Naive thymus-derived CD4-positive, alpha-beta T cell (primary cell): ENCODE measurements around the gene AOPEP. TPM values are rescaled to one million over a fixed set of nuclear protein-coding genes. Genes with fewer than 3 reads are reported as not detected.

Source experiments
- ATAC-seq: fragments of 150-1000 bp; cut with Tn5 transposase; 2 replicates; pipeline ENCODE4 v1.10.0; 2021; ENCODE audit warnings: mild to moderate bottlenecking, moderate library complexity
- CTCF ChIA-PET: fragments of 350-600 bp; sonication (Branson Sonifier 250); formaldehyde crosslinking; loops from one replicate; lab custom pipeline; 2021; ENCODE audit warnings: antibody characterized with exemption; lab: Charles Lee
- POLR2A ChIA-PET: fragments of 350-600 bp; sonication (Branson Sonifier 250); formaldehyde crosslinking; loops from one replicate; lab custom pipeline; 2021; ENCODE audit warnings: antibody characterized with exemption, inconsistent platforms; lab: Charles Lee
- DNase-seq, 9 donors: peaks; one replicate each; pipeline versions ENCODE4 v3.0.0 to v3.0.0-alpha.2; 2020 to 2022; ENCODE audit warnings: mixed read lengths in 1 of 9
- H3K27ac ChIP-seq: one replicate; pipeline ENCODE4 v1.7.0; 2013; ENCODE audit warnings: mild to moderate bottlenecking, low read depth, low read length, moderate library complexity
- H3K27me3 ChIP-seq, 2 donors: one replicate each; pipeline ENCODE4 v1.7.0; 2013; ENCODE audit warnings: low read length in 2 of 2, mild to moderate bottlenecking in 2 of 2, moderate library complexity in 2 of 2; ENCODE audit not compliant: control insufficient read depth in 2 of 2, insufficient read depth in 2 of 2
- H3K36me3 ChIP-seq, 3 experiments: 1 replicate in 2 of 3; 2 replicates in 1 of 3; pipeline ENCODE4 v1.7.0; 2013; ENCODE audit warnings: low read length in 3 of 3, mild to moderate bottlenecking in 3 of 3, moderate library complexity in 1 of 3; ENCODE audit not compliant: insufficient read depth in 3 of 3, control insufficient read depth in 2 of 3
- H3K4me1 ChIP-seq, 2 donors: one replicate each; pipeline ENCODE4 v1.7.0; 2013; ENCODE audit warnings: low read length in 2 of 2, mild to moderate bottlenecking in 2 of 2, moderate library complexity in 1 of 2; ENCODE audit not compliant: control insufficient read depth in 2 of 2, insufficient read depth in 2 of 2
- H3K4me3 ChIP-seq: 2 replicates; pipeline ENCODE4 v1.7.0; 2013; ENCODE audit warnings: mild to moderate bottlenecking, low read length
- H3K9me3 ChIP-seq, 3 experiments: 1 replicate in 2 of 3; 2 replicates in 1 of 3; pipeline ENCODE4 v1.7.0; 2013; ENCODE audit warnings: low read length in 3 of 3; ENCODE audit not compliant: control insufficient read depth in 2 of 3
- H3K27ac Mint-ChIP-seq, 9 donors: one replicate each; pipeline ENCODE4 v1.8.0; 2020 to 2022; ENCODE audit warnings: mixed read lengths in 9 of 9, mild to moderate bottlenecking in 8 of 9, moderate library complexity in 5 of 9, inconsistent platforms in 2 of 9
- H3K27me3 Mint-ChIP-seq, 5 donors: one replicate each; pipeline ENCODE4 v1.8.0; 2021 to 2022; ENCODE audit warnings: mixed read lengths in 5 of 5, mild to moderate bottlenecking in 1 of 5
- H3K36me3 Mint-ChIP-seq, 5 donors: one replicate each; pipeline ENCODE4 v1.8.0; 2020 to 2022; ENCODE audit warnings: mixed read lengths in 5 of 5, mild to moderate bottlenecking in 3 of 5, inconsistent platforms in 1 of 5
- H3K4me1 Mint-ChIP-seq, 7 donors: one replicate each; pipeline ENCODE4 v1.8.0; 2020 to 2022; ENCODE audit warnings: mixed read lengths in 7 of 7, mild to moderate bottlenecking in 3 of 7, inconsistent platforms in 1 of 7
- H3K4me3 Mint-ChIP-seq, 10 donors: one replicate each; pipeline ENCODE4 v1.8.0; 2020 to 2022; ENCODE audit warnings: mild to moderate bottlenecking in 10 of 10, mixed read lengths in 10 of 10, moderate library complexity in 6 of 10, inconsistent platforms in 2 of 10
- H3K9me3 Mint-ChIP-seq, 11 donors: one replicate each; pipeline ENCODE4 v1.8.0; 2020 to 2022; ENCODE audit warnings: mixed read lengths in 11 of 11, mild to moderate bottlenecking in 4 of 11, inconsistent platforms in 1 of 11, moderate library complexity in 1 of 11
- intact Hi-C, 2 donors: fragments of 100-400 bp; cut with micrococcal nuclease; formaldehyde crosslinking; loops; one replicate each; pipeline ENCODE4 v1.15.1; 2023
- polyA plus RNA-seq, 2 donors: library from polyadenylated mRNA; unstranded; fragments of 300-500 nt; fragmentation: Illumina TruSeq; gene quantifications; one replicate each; pipeline ENCODE4 v1.2.3, GENCODE V29; 2021
- total RNA-seq, 6 experiments: library from RNA in 5 of 6; stranded (reverse) in 5 of 6; gene quantifications; 1 replicate in 5 of 6; 2 replicates in 1 of 6; pipeline ENCODE4 v1.2.3 and lab custom pipeline; 2021 to 2026

AOPEP gene
- total RNA-seq, result 10 to 100 TPM; 11.0 to 19.0 (median 14.9) TPM
- 1 to 10 TPM; 5.7 to 6.0 TPM for polyA plus RNA-seq
- 11.8 reads per million, percentile 39 among the genes with 10 or more reads in this experiment for total RNA-seq (lab: John Stamatoyannopoulos, UW)

DNA sequence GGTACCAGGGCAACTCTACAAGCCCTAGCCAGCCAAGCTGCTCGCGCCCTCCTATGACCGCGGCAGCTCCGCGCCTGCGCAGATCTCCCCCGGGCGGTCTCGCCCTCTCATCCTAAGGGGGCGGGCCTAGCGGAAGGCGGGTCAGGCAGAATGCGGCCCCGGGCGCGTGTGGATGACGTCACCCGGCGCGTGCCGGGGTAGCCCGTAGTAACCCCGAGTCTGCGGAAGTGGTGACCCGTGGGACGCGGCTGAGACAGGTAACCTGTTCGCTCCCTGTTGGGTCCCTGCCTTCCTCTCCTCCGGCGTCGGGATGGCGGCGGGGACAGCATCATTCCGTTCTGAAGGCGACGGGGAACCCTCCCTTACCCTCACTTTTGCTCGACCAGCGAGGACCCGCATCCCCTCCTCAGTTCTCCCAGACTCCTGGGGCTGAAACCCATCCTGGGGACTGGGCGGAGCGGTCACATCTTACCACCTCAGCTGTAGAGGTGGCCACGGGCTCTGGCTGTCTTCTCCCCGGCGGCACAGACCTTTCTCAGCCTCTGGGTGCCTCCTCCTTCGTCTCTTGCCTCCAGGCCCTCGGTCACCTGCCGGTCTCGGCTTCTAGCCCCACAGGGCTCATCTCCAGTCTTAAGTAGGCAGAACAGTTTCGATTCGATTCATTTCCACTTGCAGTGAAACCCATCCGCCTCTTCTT is at the start of gene AOPEP:
Gene AOPEP, plus strand, starts transcription at position 205 of the 697 bp plus-strand sequence. CDS start 33,085 bp downstream, outside the sequence.
- ATAC-seq (peak; percentile 99), DNase-seq (peak; percentile 98 to 100 (median 99))
- Histone ChIP-seq H3K36me3 (no peaks in the 10 kb centered on the region), H3K4me1 (peaks cover 7% of the 10 kb centered on the region in 2 donors), H3K27ac (peak within 1 kb of the TSS; percentile 82), H3K4me3 (peak within 1 kb of the TSS; percentile 92), H3K9me3 (no peaks in the 10 kb centered on the region), H3K27me3 (no peaks in the 10 kb centered on the region)
- H3K9me3 Mint-ChIP-seq, result peaks cover 0 to 4% (median 0%) of the 10 kb centered on the region in 11 donors
- H3K36me3 Mint-ChIP-seq, result no peaks in the 10 kb centered on the region
- intact Hi-C loops, result loop anchor here (1.0 to 10.0 kb wide), 16 partner anchors 44 to 1962 kb away; partner anchors contain the start of genes ZNF169 (in 2 of the 2), BICD2 (in 1 of the 2), ERCC6L2 (in 1 of the 2) and FANCC (in 1 of the 2)
- POLR2A ChIA-PET, result interaction anchor here (0.6 to 2.0 kb wide), 6 partner anchors 8 to 138 kb away, joined by 3 to 10 read pairs (median 3); no protein-coding TSS in a partner anchor
- H3K27me3 Mint-ChIP-seq, result peaks cover 0 to 2% (median 0%) of the 10 kb centered on the region in 5 donors
- peak within 1 kb of the TSS; percentile 88 to 100 (median 98) for H3K4me3 Mint-ChIP-seq
- peaks cover 7 to 24% (median 19%) of the 10 kb centered on the region in 7 donors for H3K4me1 Mint-ChIP-seq
- H3K27ac Mint-ChIP-seq, result peak within 1 kb of the TSS; percentile 92 to 100 (median 98)
- CTCF ChIA-PET, result interaction anchor here (1.1 kb wide), 1 partner anchor 58 kb away, joined by 3 read pairs; no protein-coding TSS in a partner anchor

GRCh38 chr9:94677929-94678328 is 48.6 kb upstream of the AOPEP start:
- DNase-seq (no peak), ATAC-seq (no peak)
- Histone ChIP-seq H3K4me1 (no peaks in the 10 kb centered on the region), H3K27me3 (no peaks in the 10 kb centered on the region), H3K9me3 (no peaks in the 10 kb centered on the region), H3K4me3 (no peak overlapping the region), H3K27ac (no peak overlapping the region), H3K36me3 (no peaks in the 10 kb centered on the region)
- H3K27me3 Mint-ChIP-seq, result peaks cover 0 to 44% (median 13%) of the 10 kb centered on the region in 5 donors
- POLR2A ChIA-PET, result interaction anchor here (1.4 kb wide), 1 partner anchor 22 kb away, joined by 3 read pairs; no protein-coding TSS in a partner anchor
- H3K4me3 Mint-ChIP-seq, result no peak overlapping the region
- no peaks in the 10 kb centered on the region for H3K4me1 Mint-ChIP-seq
- CTCF ChIA-PET, result interaction anchor here (0.8 to 3.1 kb wide), 2 partner anchors 450 to 453 kb away, joined by 3 to 11 read pairs; no protein-coding TSS in a partner anchor
- H3K36me3 Mint-ChIP-seq, result no peaks in the 10 kb centered on the region
- no peak overlapping the region for H3K27ac Mint-ChIP-seq
- intact Hi-C loops, result no loop called here
- peaks cover 0 to 2% (median 0%) of the 10 kb centered on the region in 11 donors for H3K9me3 Mint-ChIP-seq

- Mint-ChIP-seq H3K36me3 (no peaks in the 10 kb centered on the region), H3K4me3 (no peak overlapping the region), H3K4me1 (no peaks in the 10 kb centered on the region), H3K27ac (no peak overlapping the region), H3K9me3 (peaks cover 0 to 2% (median 0%) of the 10 kb centered on the region in 11 donors), H3K27me3 (peaks cover 0 to 37% (median 13%) of the 10 kb centered on the region in 5 donors)
- H3K4me3 ChIP-seq, result no peak overlapping the region
- no peaks in the 10 kb centered on the region for H3K36me3 ChIP-seq
- no peak for DNase-seq
- no peaks in the 10 kb centered on the region for H3K27me3 ChIP-seq
- H3K27ac ChIP-seq, result no peak overlapping the region
- ATAC-seq, result no peak
- POLR2A ChIA-PET, result interaction anchor here (0.8 kb wide), 2 partner anchors 10 to 450 kb away, joined by 3 to 5 read pairs; no protein-coding TSS in a partner anchor
- no peaks in the 10 kb centered on the region for H3K4me1 ChIP-seq
- CTCF ChIA-PET, result interaction anchor here (0.5 to 4.5 kb wide), 5 partner anchors 14 to 834 kb away, joined by 3 to 123 read pairs (median 4); no protein-coding TSS in a partner anchor
- no peaks in the 10 kb centered on the region for H3K9me3 ChIP-seq
- intact Hi-C loops, result no loop called here
Observed at GRCh38 chr9:94679587-94679986, 46.9 kb upstream of the AOPEP start.

DNA sequence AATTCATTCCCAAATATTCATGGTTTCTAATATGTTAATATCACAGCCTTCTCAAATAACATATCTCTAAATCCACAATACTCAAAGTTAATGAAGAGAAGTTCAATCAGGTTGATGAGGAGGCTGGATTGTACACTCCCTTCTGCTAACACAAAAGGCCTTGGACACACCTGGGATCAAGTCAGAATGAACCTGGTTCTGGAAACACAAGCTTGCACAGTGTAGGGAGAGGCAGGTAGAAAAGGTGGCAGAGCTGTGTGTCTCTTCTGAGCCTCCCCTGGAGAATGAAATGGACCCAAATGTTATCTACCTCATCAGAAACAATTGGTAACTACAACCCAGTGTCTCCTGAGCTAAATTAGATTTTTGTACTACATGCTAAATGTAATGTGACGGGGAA is 46.5 kb upstream of the AOPEP start:
- ChIA-PET POLR2A (interaction anchor here (0.8 kb wide), 1 partner anchor 450 kb away, joined by 3 read pairs; no protein-coding TSS in a partner anchor), CTCF (interaction anchor here (0.5 to 4.5 kb wide), 6 partner anchors 10 to 834 kb away, joined by 3 to 123 read pairs (median 9); no protein-coding TSS in a partner anchor)
- no peaks in the 10 kb centered on the region for H3K36me3 ChIP-seq
- no peak for DNase-seq
- no peaks in the 10 kb centered on the region for H3K4me1 ChIP-seq
- H3K27ac Mint-ChIP-seq, result no peak overlapping the region
- H3K27ac ChIP-seq, result no peak overlapping the region
- H3K9me3 Mint-ChIP-seq, result peaks cover 0 to 2% (median 0%) of the 10 kb centered on the region in 11 donors
- no peak overlapping the region for H3K4me3 Mint-ChIP-seq
- no peaks in the 10 kb centered on the region for H3K9me3 ChIP-seq
- no peaks in the 10 kb centered on the region for H3K27me3 ChIP-seq
- no peak for ATAC-seq
- no peak overlapping the region for H3K4me3 ChIP-seq
- no peaks in the 10 kb centered on the region for H3K4me1 Mint-ChIP-seq
- intact Hi-C loops, result loop anchor here (2.0 to 5.0 kb wide), 5 partner anchors 47 to 1637 kb away; partner anchors contain the start of gene AOPEP (in 1 of the 2)
- H3K27me3 Mint-ChIP-seq, result peaks cover 0 to 41% (median 13%) of the 10 kb centered on the region in 5 donors
- no peaks in the 10 kb centered on the region for H3K36me3 Mint-ChIP-seq

GRCh38 chr9:94680621-94681020 is 45.9 kb upstream of the AOPEP start:
- Mint-ChIP-seq H3K36me3 (no peaks in the 10 kb centered on the region), H3K4me3 (no peak overlapping the region), H3K9me3 (peaks cover 0 to 2% (median 0%) of the 10 kb centered on the region in 11 donors), H3K27ac (no peak overlapping the region), H3K27me3 (peaks cover 0 to 41% (median 13%) of the 10 kb centered on the region in 5 donors), H3K4me1 (no peaks in the 10 kb centered on the region)
- H3K27ac ChIP-seq, result no peak overlapping the region
- no peak for DNase-seq
- H3K36me3 ChIP-seq, result no peaks in the 10 kb centered on the region
- ATAC-seq, result no peak
- H3K27me3 ChIP-seq, result no peaks in the 10 kb centered on the region
- POLR2A ChIA-PET, result interaction anchor here (0.8 to 1.2 kb wide), 2 partner anchors 12 to 449 kb away, joined by 3 read pairs; no protein-coding TSS in a partner anchor
- CTCF ChIA-PET, result interaction anchor here (0.7 to 4.5 kb wide), 11 partner anchors 11 to 487 kb away, joined by 3 to 123 read pairs (median 3); no protein-coding TSS in a partner anchor
- H3K4me1 ChIP-seq, result no peaks in the 10 kb centered on the region
- no peak overlapping the region for H3K4me3 ChIP-seq
- no peaks in the 10 kb centered on the region for H3K9me3 ChIP-seq
- intact Hi-C loops, result loop anchor here (1.0 to 5.0 kb wide), 11 partner anchors 12 to 1637 kb away; partner anchors contain the start of gene AOPEP (in 1 of the 2)

DNA sequence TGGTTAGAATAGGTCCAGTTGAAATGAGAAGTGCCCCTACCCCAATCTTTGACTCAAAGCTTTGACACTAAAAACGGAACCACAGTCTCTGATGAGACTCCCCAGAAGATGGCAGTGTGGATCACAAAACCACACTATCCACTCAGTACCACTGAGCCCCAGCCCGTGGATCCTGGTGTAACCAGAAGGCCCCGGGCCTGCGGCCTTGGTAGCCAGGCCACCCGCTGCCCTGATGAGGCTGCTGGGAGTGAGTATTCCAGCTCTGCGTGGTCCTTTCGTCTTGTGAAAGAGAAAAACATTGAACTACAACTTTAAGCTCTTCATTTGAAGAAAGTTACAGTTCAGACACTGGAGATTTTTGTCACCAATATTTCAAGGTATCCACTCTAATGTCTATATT is 45.0 kb upstream of the AOPEP start:
- H3K9me3 ChIP-seq, result no peaks in the 10 kb centered on the region
- CTCF ChIA-PET, result interaction anchor here (0.6 to 4.5 kb wide), 13 partner anchors 9 to 487 kb away, joined by 3 to 123 read pairs (median 3); no protein-coding TSS in a partner anchor
- H3K27me3 Mint-ChIP-seq, result peaks cover 0 to 47% (median 16%) of the 10 kb centered on the region in 5 donors

More for the DNA sequence above, 45.0 kb upstream of the AOPEP start:
- Mint-ChIP-seq H3K36me3 (no peaks in the 10 kb centered on the region), H3K4me1 (no peaks in the 10 kb centered on the region), H3K4me3 (no peak overlapping the region), H3K27ac (no peak overlapping the region), H3K9me3 (peaks cover 0 to 2% (median 0%) of the 10 kb centered on the region in 11 donors)
- Histone ChIP-seq H3K36me3 (no peaks in the 10 kb centered on the region), H3K4me1 (no peaks in the 10 kb centered on the region), H3K27me3 (no peaks in the 10 kb centered on the region), H3K4me3 (no peak overlapping the region), H3K27ac (no peak overlapping the region)
- DNase-seq (peak; percentile 20 to 63 (median 52)), ATAC-seq (peak; percentile 94)
- intact Hi-C loops, result loop anchor here (1.0 to 5.0 kb wide), 11 partner anchors 13 to 1636 kb away; partner anchors contain the start of gene AOPEP (in 1 of the 2)
- POLR2A ChIA-PET, result interaction anchor here (1.2 kb wide), 1 partner anchor 13 kb away, joined by 3 read pairs; no protein-coding TSS in a partner anchor
